GM12864 (cell line): Measurements from ENCODE around the gene FAM111A.

Experiments used
- DNase-seq: peaks from one replicate; pipeline ENCODE4 v3.0.0-alpha.2; 2011; ENCODE audit warnings: low read depth
- H3K4me3 ChIP-seq: 2 replicates; pipeline ENCODE4 v1.5.1; 2011; ENCODE audit warnings: mild to moderate bottlenecking, low read depth, low read length, control low read depth
- CTCF ChIP-seq: IDR thresholded peaks from 2 replicates; pipeline ENCODE4 v1.5.1; 2011; ENCODE audit warnings: low read depth, mild to moderate bottlenecking, moderate library complexity, low read length, control low read depth, inconsistent platforms; ENCODE audit errors: missing control alignments

The FAM111A gene

DNA sequence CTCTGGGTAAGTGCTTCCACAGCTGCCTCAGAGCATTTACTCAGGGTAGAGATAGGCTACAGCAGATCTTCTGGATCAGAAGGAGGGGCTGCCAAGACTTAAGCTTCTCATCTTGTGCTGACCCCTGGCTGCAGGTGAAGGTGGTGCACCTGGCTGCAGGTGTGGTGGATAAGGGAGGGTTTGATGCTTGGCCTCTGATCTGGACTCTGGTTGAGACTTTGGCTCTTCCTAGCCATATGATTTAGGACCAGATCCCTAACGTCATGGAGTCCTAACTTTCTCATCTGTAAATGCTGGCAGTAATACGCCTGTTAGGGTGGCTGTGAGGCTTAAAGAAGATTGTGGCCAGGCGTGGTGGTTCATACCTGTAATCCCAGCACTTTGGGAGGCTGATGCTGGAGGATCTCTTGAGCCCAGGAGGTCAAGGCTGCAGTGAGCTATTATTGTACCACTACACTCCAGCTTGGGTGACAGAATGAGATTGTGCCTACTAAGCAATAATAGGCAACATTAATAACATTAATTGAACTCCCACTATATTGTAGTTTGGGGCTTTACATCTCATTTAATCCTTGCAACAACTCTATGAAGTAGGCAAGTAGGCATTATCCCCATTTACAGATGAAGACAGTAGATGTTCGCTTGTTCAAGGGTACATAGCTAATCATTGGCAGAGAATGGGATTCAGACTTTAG, 39.9 kb downstream of the FAM111A start:
- H3K4me3 ChIP-seq = no peak overlapping the region
- no peak for DNase-seq
- TF ChIP-seq CTCF = peak; percentile 67

- no peak overlapping the region for H3K4me3 ChIP-seq
- DNase-seq = no peak
- TF ChIP-seq CTCF = no peak
Observed at GRCh38 chr11:59183771-59184170, 41.1 kb downstream of the FAM111A start.

DNA sequence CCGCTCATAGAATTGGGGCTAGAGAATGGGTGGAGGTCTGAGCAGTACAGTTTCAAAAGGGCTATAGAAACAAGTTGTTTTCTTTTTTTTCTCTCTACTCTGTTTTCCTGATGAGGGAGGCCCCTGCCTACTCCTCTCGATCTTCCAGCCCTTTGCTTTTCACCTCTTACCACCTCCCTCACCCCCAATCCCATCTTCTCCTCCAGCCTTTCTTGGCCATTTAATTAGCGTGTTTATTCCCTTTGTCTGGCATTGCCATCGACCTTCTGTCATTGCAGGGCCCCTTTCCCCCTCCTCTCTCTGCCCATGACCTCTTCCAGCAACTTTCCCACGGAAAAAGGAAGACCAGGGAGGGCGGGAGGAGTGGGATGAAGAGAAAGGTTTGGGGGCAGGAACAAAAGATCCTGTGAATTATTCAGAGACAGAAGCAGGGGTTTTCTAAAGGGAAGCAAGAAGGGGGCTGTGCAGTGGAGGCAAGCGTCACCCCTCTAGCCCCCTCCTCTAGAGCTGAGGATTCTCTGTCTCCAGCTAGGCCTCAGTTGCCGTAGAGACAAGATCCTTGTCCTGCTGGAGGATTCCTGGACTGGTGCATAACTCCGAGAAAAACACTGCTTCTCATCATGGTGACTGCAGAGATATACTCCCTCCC, 42.2 kb downstream of the FAM111A start:
- TF ChIP-seq CTCF = no peak
- no peak overlapping the region for H3K4me3 ChIP-seq
- no peak for DNase-seq

DNA sequence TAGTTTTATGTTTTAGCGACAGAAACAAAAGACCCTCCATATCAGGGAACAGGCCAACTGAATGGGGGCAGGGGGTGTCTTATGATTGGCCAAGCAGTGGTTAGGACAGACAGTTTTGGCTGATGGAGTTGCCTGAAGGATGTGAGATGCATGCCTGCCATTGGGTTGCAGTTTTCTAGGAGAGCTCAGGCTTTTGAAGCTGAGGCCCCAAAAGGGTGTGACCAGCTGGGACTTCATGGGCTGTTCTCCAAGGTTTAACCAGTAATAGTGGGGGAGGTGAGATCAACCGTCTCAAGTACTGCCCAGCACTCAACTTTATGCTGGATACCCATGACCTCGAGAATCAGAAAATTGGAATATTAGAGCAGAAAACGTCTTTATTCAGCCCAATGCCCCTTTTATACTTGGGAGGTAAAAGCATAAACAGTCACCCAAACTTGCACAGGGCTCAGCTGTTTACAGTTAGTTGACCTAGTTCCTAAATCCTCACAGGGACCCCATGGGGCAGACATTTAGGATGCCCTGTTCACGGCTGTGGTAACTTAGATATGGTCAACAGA, 42.8 kb downstream of the FAM111A start:
- H3K4me3 ChIP-seq = no peak overlapping the region
- no peak for DNase-seq
- no peak for TF ChIP-seq CTCF

- peak; percentile 86 for TF ChIP-seq CTCF
- no peak overlapping the region for H3K4me3 ChIP-seq
- DNase-seq = no peak
Observed at GRCh38 chr11:59186130-59186594, 43.5 kb downstream of the FAM111A start.

DNA sequence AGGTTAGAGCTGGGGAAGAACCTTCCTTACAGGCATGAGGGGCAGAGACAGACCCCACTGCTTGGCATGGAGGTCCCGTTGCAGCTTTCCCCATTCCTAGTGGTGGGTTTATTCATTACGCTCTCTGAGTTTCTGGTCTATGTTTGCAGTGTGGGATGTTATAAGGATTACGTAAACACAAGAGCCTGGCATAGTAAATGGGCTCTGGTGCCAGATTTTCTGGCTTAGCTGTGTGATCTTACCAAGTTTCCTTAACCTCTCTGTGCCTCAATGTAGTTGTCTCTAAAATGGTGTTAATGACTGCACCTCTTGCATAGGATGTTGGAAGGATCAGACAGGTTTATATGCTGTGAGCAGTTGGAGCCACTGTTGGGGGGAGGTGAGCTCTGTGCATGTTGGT, 44.4 kb downstream of the FAM111A start:
- H3K4me3 ChIP-seq = no peak overlapping the region
- DNase-seq = no peak
- no peak for TF ChIP-seq CTCF

- DNase-seq = no peak
- H3K4me3 ChIP-seq = no peak overlapping the region
- no peak for TF ChIP-seq CTCF
Observed at GRCh38 chr11:59187587-59187986, 44.9 kb downstream of the FAM111A start.
